OCI-LY3 (cell line): ENCODE measurements around the gene EHMT1.
A peak's percentile ranks its signal among the peaks of the same experiment; 100 is the strongest.

Experiments
- H2AFZ ChIP-seq: fragments of 200-600, 300-600 bp; shearing (Covaris generic); 2 replicates; pipeline ENCODE4 v1.6.0; 2014; ENCODE audit warnings: antibody characterized with exemption, low read depth, low read length
- H3K27ac ChIP-seq: fragments of 200-600, 300-600 bp; sonication (generic); 2 replicates; pipeline ENCODE4 v1.5.1; 2014; ENCODE audit warnings: mild to moderate bottlenecking, low read length, moderate library complexity, mixed read lengths
- H3K27me3 ChIP-seq: fragments of 200-600, 300-600 bp; sonication (generic); 2 replicates; pipeline ENCODE4 v1.6.1; 2014; ENCODE audit warnings: low read depth, low read length, mixed read lengths
- H3K36me3 ChIP-seq: fragments of 200-600, 300-600 bp; sonication (generic); replicated peaks from 2 replicates; pipeline ENCODE3; 2014; ENCODE audit warnings: low read depth, low read length, mixed read lengths
- H3K4me1 ChIP-seq: fragments of 300-600, 200-600 bp; sonication (generic); 2 replicates; pipeline ENCODE4 v1.6.1; 2014; ENCODE audit warnings: low read length, mixed read lengths
- H3K4me2 ChIP-seq: fragments of 200-600, 300-600 bp; sonication (generic); 2 replicates; pipeline ENCODE4 v1.6.1; 2014; ENCODE audit warnings: low read length, mixed read lengths
- H3K4me3 ChIP-seq: fragments of 300-600, 200-600 bp; sonication (generic); 2 replicates; pipeline ENCODE4 v1.5.1; 2014; ENCODE audit warnings: antibody characterized with exemption, mild to moderate bottlenecking, low read length, moderate library complexity
- H3K79me2 ChIP-seq: fragments of 300-600, 200-600 bp; shearing (Covaris generic); 2 replicates; pipeline ENCODE4 v1.6.1; 2014; ENCODE audit warnings: mild to moderate bottlenecking, low read length, mixed read lengths
- H3K9ac ChIP-seq: fragments of 300-600, 200-600 bp; shearing (Covaris generic); 2 replicates; pipeline ENCODE4 v1.6.0; 2014; ENCODE audit warnings: mild to moderate bottlenecking, low read length, moderate library complexity
- H3K9me3 ChIP-seq: fragments of 200-600, 300-600 bp; shearing (Covaris generic); 2 replicates; pipeline ENCODE4 v1.6.1; 2014; ENCODE audit warnings: low read length, mixed read lengths; ENCODE audit not compliant: insufficient read depth
- H4K20me1 ChIP-seq: fragments of 200-600, 300-600 bp; sonication (generic); 2 replicates; pipeline ENCODE4 v1.6.1; 2016; ENCODE audit warnings: low read length, mixed read lengths; ENCODE audit not compliant: insufficient read depth
- EZH2phosphoT487 ChIP-seq: fragments of 200-600 bp; shearing (Covaris generic); IDR thresholded peaks from 2 replicates; pipeline ENCODE4 v1.6.1; 2018; ENCODE audit warnings: antibody characterized with exemption, mixed run types, low read depth
- TF ChIP-seq, protein P1 (sequence below): fragments of 200-600, 300-600 bp; sonication (generic); IDR thresholded peaks from 2 replicates; pipeline ENCODE4 v1.5.1; 2014; ENCODE audit warnings: antibody characterized with exemption, low read length, low read depth

Gene EHMT1

DNA sequence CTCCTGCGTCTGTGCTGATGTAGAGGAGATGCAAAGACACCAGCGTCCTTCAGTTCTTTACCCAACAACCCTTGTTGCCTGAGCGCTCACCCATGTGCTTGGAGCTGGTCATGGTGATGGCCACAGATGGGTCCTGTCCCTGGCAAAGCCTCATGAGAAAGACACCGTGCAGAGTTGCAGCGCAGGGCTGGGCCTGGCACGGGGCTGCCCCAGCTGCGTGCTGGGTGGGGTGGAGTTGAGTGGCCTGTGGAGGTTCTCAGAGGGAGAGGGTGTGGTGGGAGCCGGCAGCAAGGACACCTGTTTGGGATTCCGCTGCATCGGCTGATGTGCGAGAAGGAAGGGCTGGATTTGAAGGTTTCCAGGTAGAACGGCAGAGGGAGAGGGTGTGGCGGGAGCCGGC, 133.6 kb downstream of the EHMT1 start:
- Histone ChIP-seq H3K4me2 (no peak overlapping the region), H2AFZ (no peak overlapping the region), H3K4me1 (peaks cover 42% of the 10 kb centered on the region), H3K36me3 (peaks cover 97% of the 10 kb centered on the region), H3K27ac (no peak overlapping the region), H3K4me3 (no peak overlapping the region), H3K27me3 (no peaks in the 10 kb centered on the region), H3K79me2 (peaks cover 59% of the 10 kb centered on the region), H3K9ac (no peak overlapping the region), H4K20me1 (no peaks in the 10 kb centered on the region), H3K9me3 (0 out of 2 replicates have a peak, but pooled peaks cover 8% of the 10 kb centered on the region)
- TF ChIP-seq EZH2phosphoT487: no peak
- TF ChIP-seq, protein P1, sequence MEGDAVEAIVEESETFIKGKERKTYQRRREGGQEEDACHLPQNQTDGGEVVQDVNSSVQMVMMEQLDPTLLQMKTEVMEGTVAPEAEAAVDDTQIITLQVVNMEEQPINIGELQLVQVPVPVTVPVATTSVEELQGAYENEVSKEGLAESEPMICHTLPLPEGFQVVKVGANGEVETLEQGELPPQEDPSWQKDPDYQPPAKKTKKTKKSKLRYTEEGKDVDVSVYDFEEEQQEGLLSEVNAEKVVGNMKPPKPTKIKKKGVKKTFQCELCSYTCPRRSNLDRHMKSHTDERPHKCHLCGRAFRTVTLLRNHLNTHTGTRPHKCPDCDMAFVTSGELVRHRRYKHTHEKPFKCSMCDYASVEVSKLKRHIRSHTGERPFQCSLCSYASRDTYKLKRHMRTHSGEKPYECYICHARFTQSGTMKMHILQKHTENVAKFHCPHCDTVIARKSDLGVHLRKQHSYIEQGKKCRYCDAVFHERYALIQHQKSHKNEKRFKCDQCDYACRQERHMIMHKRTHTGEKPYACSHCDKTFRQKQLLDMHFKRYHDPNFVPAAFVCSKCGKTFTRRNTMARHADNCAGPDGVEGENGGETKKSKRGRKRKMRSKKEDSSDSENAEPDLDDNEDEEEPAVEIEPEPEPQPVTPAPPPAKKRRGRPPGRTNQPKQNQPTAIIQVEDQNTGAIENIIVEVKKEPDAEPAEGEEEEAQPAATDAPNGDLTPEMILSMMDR: no peak

DNA sequence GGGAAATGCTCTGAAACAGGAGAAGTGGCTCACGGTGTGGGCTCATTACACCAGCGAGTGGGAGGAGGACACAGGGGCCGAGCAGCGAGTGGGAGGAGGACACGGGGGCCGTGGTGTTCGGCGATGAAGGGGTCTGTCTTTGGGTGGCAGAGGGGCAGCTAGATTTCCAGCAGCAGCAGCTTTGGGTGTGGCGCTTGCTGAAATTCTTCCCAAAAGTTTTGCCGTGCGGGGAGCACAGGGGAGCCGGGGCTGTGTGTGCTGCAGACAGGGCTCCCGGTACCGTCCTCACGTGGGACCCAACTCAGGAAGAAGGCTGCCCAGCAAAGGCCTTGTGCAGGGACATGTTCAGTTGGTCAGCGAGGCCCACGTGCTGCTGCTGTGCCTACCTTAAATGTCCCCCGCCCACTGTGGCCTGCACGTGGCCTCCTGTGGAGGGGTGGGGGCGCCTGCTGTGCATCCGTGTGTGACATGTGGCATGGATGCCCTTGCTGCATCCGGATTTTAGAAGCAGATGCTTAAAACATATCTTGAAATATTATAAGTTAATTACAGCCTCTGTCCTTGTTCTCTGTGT, 134.5 kb downstream of the EHMT1 start:
- TF ChIP-seq, protein P1: no peak
- TF ChIP-seq EZH2phosphoT487: no peak

GRCh38 chr9:137755261-137755927, 136.6 kb downstream of the EHMT1 start:
- H2AFZ ChIP-seq: no peak overlapping the region
- H3K27ac ChIP-seq: no peak overlapping the region
- peaks cover 52% of the 10 kb centered on the region for H3K79me2 ChIP-seq
- no peak overlapping the region for H3K9ac ChIP-seq
- peaks cover 40% of the 10 kb centered on the region for H3K4me1 ChIP-seq
- no peak overlapping the region for H3K4me3 ChIP-seq
- no peaks in the 10 kb centered on the region for H3K27me3 ChIP-seq
- H3K36me3 ChIP-seq: peaks cover 97% of the 10 kb centered on the region
- H4K20me1 ChIP-seq: no peaks in the 10 kb centered on the region
- TF ChIP-seq, protein P1: no peak
- TF ChIP-seq EZH2phosphoT487: no peak
- H3K4me2 ChIP-seq: no peak overlapping the region
- peaks cover 8% of the 10 kb centered on the region; the same call in 1 of the 2 replicates for H3K9me3 ChIP-seq

More for the DNA sequence above, 134.5 kb downstream of the EHMT1 start:
- no peak overlapping the region for H2AFZ ChIP-seq
- no peak overlapping the region for H3K4me2 ChIP-seq
- no peaks in the 10 kb centered on the region for H3K27me3 ChIP-seq
- no peak overlapping the region for H3K9ac ChIP-seq
- no peak overlapping the region for H3K4me3 ChIP-seq
- no peaks in the 10 kb centered on the region for H4K20me1 ChIP-seq
- H3K27ac ChIP-seq: no peak overlapping the region
- peaks cover 98% of the 10 kb centered on the region for H3K36me3 ChIP-seq
- 0 out of 2 replicates have a peak, but pooled peaks cover 8% of the 10 kb centered on the region for H3K9me3 ChIP-seq
- peaks cover 58% of the 10 kb centered on the region for H3K79me2 ChIP-seq
- H3K4me1 ChIP-seq: peaks cover 42% of the 10 kb centered on the region

GRCh38 chr9:137756045-137756744, 137.4 kb downstream of the EHMT1 start:
- Histone ChIP-seq H3K4me2 (no peak overlapping the region), H3K9me3 (peaks cover 8% of the 10 kb centered on the region; the same call in 1 of the 2 replicates), H4K20me1 (no peaks in the 10 kb centered on the region), H3K36me3 (peaks cover 97% of the 10 kb centered on the region), H2AFZ (no peak overlapping the region), H3K9ac (no peak overlapping the region), H3K4me1 (peaks cover 48% of the 10 kb centered on the region), H3K4me3 (no peak overlapping the region), H3K27ac (peak overlapping the region; percentile 72; the same call in 1 of the 2 replicates), H3K27me3 (no peaks in the 10 kb centered on the region), H3K79me2 (peaks cover 52% of the 10 kb centered on the region)
- TF ChIP-seq EZH2phosphoT487: no peak
- TF ChIP-seq, protein P1: no peak
